Sigmoid colon (tissue), 7 donors: Measurements from ENCODE around the gene HCN2. TPM values are rescaled to one million over a fixed set of nuclear protein-coding genes. Genes with fewer than 3 reads are reported as not detected.

Experiments used
- DNase-seq: peaks from one replicate; pipeline ENCODE4 v3.0.0-alpha.2; 2019
- H3K27ac ChIP-seq, 4 donors: fragments of 200-600 bp; sonication (generic); one replicate each; pipeline ENCODE4 v1.5.1; 2016 to 2019; ENCODE audit warnings: mild to moderate bottlenecking in 1 of 4
- H3K27me3 ChIP-seq, 3 donors: fragments of 200-600 bp; sonication (generic); one replicate each; pipeline ENCODE4 v1.5.1; 2019; ENCODE audit warnings: mild to moderate bottlenecking in 1 of 3
- H3K36me3 ChIP-seq, 4 donors: fragments of 200-600 bp; sonication (generic); one replicate each; pipeline ENCODE4 v1.5.1; 2016 to 2019
- H3K4me1 ChIP-seq, 4 donors: fragments of 200-600 bp; sonication (generic); one replicate each; pipeline ENCODE4 v1.5.1; 2017 to 2019
- H3K4me3 ChIP-seq, 4 donors: fragments of 200-600 bp; sonication (generic); one replicate each; pipeline ENCODE4 v1.5.1; 2017 to 2019; ENCODE audit warnings: mild to moderate bottlenecking in 2 of 4, moderate library complexity in 1 of 4
- H3K9me3 ChIP-seq, 4 donors: fragments of 200-600 bp in 3 of 4; sonication (generic) in 3 of 4; one replicate each; pipeline versions ENCODE4 v1.5.1 to v1.6.1; 2013 to 2019
- EP300 ChIP-seq, 4 donors: sonication (generic); formaldehyde crosslinking; IDR thresholded peaks; one replicate each; pipeline ENCODE4 v1.6.1; 2017; ENCODE audit warnings: antibody characterized with exemption in 4 of 4
- POLR2A ChIP-seq, 2 donors: fragments of 450-650 bp; IDR thresholded peaks; one replicate each; pipeline ENCODE4 v1.6.1; 2016; ENCODE audit warnings: antibody characterized with exemption in 2 of 2, mild to moderate bottlenecking in 2 of 2, moderate library complexity in 2 of 2
- POLR2AphosphoS5 ChIP-seq, 4 donors: sonication (generic); formaldehyde crosslinking; IDR thresholded peaks; one replicate each; pipeline ENCODE4 v1.6.1; 2017; ENCODE audit warnings: antibody characterized with exemption in 4 of 4
- WGBS, 2 donors: extraction: QIAGEN DNeasy Blood & Tissue Kit; methylation state at CpG; one replicate each; pipeline ENCODE4 v1.1.7; 2013; 5-methylcytosine and 5-hydroxymethylcytosine counted together
- intact Hi-C: fragments of 100-400 bp; cut with DNase I; formaldehyde crosslinking; loops from one replicate; pipeline ENCODE4 v1.15.1; 2023
- polyA plus RNA-seq, 3 donors: library from polyadenylated mRNA; stranded (reverse); fragments of 200-250 nt; gene quantifications; one replicate each; pipeline ENCODE4 v1.2.3, GENCODE V29; 2013
- total RNA-seq, 4 donors: library from RNA; depleted of rRNA; stranded (reverse); fragments of >200 nt; gene quantifications; one replicate each; pipeline ENCODE4 v1.1.0, GENCODE V29; 2016
- TF ChIP-seq, protein P1 (sequence below), 4 experiments: fragments of 450-650 bp in 3 of 4; fragments of 200-600 bp in 1 of 4; IDR thresholded peaks; one replicate each; pipeline ENCODE4 v1.5.1; 2016 to 2019; ENCODE audit warnings: antibody characterized with exemption in 4 of 4, mild to moderate bottlenecking in 3 of 4, moderate library complexity in 2 of 4
- donor health status: healthy with polysubstance abuse.
- donor health status: Bipolar disorder and iron deficiency.
- donor health status: healthy.

Gene HCN2
- total and polyA plus RNA-seq, 7 donors = 0.23 to 0.55 (median 0.39) TPM; not detected in 2

- H3K9me3 ChIP-seq = no peaks in the 10 kb centered on the region
- H3K27ac ChIP-seq = peak overlapping the region; percentile 38 to 91 (median 80)
- TF ChIP-seq, protein P1, sequence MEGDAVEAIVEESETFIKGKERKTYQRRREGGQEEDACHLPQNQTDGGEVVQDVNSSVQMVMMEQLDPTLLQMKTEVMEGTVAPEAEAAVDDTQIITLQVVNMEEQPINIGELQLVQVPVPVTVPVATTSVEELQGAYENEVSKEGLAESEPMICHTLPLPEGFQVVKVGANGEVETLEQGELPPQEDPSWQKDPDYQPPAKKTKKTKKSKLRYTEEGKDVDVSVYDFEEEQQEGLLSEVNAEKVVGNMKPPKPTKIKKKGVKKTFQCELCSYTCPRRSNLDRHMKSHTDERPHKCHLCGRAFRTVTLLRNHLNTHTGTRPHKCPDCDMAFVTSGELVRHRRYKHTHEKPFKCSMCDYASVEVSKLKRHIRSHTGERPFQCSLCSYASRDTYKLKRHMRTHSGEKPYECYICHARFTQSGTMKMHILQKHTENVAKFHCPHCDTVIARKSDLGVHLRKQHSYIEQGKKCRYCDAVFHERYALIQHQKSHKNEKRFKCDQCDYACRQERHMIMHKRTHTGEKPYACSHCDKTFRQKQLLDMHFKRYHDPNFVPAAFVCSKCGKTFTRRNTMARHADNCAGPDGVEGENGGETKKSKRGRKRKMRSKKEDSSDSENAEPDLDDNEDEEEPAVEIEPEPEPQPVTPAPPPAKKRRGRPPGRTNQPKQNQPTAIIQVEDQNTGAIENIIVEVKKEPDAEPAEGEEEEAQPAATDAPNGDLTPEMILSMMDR (IDR thresholded peaks at IDR 0.05) = no peak
- TF ChIP-seq POLR2AphosphoS5 (IDR thresholded peaks at IDR 0.05) = no peak
- no peak for TF ChIP-seq EP300 (IDR thresholded peaks at IDR 0.05)
- TF ChIP-seq POLR2A (IDR thresholded peaks at IDR 0.05) = no peak
- H3K4me1 ChIP-seq = peaks cover 0 to 27% (median 20%) of the 10 kb centered on the region in 4 donors
- H3K4me3 ChIP-seq = peak overlapping the region in 3 of 4 donors; percentile 8 to 24 (median 21)
- intact Hi-C loops = no loop called here
- no peaks in the 10 kb centered on the region for H3K27me3 ChIP-seq
- DNase-seq = peak; percentile 65
- WGBS, 2 donors = 84 to 85% methylated on average over 16 of the region's 16 CpGs
- no peaks in the 10 kb centered on the region for H3K36me3 ChIP-seq
Measured at GRCh38 chr19:566844-567243, 22.8 kb upstream of the HCN2 start.

GRCh38 chr19:567296-567900 is 22.3 kb upstream of the HCN2 start:
- intact Hi-C loops = no loop called here
- peak overlapping the region in 3 of 4 donors; percentile 78 to 91 (median 83) for H3K27ac ChIP-seq
- 93 to 94% methylated on average over 22 of the region's 22 CpGs for WGBS, 2 donors
- H3K27me3 ChIP-seq = no peaks in the 10 kb centered on the region
- no peaks in the 10 kb centered on the region for H3K9me3 ChIP-seq
- DNase-seq = peak; percentile 56
- peak overlapping the region in 2 of 4 donors; percentile 8 to 24 for H3K4me3 ChIP-seq
- TF ChIP-seq EP300 (IDR thresholded peaks at IDR 0.05) (no peak), POLR2A (IDR thresholded peaks at IDR 0.05) (no peak), POLR2AphosphoS5 (IDR thresholded peaks at IDR 0.05) (no peak)
- TF ChIP-seq, protein P1 (IDR thresholded peaks at IDR 0.05) = no peak
- H3K36me3 ChIP-seq = no peaks in the 10 kb centered on the region
- peaks cover 0 to 29% (median 21%) of the 10 kb centered on the region in 4 donors for H3K4me1 ChIP-seq

DNA sequence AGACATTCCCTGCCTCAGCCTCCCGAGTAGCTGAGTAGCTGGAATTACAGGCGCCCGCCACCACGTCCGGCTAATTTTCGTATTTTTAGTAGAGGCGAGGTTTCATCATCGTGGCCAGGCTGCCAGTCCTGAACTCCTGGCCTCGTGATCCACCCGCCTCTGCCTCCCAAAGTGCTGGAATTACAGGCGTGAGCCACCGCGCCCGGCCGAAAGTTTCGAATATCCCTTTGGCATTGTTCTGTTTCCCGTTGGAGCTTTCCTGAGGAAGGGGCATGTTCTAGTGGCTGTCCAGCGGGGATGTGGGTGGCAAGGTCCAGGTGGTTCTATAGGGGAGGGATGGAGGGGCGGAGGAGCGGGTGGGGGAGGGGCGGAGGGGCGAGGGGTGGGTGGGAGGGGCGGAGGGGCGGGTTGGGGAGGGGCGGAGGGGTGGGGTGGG is 19.4 kb upstream of the HCN2 start:
- H3K36me3 ChIP-seq = no peaks in the 10 kb centered on the region
- H3K4me1 ChIP-seq = peaks cover 0 to 54% (median 42%) of the 10 kb centered on the region in 4 donors
- WGBS, 2 donors = 29 to 76% methylated on average over 18 to 20 of the region's 25 CpGs
- no peaks in the 10 kb centered on the region for H3K9me3 ChIP-seq
- no peak for DNase-seq
- intact Hi-C loops = loop anchor here (10.0 kb wide), 1 partner anchor 695 kb away; the partner anchor contains the start of gene CIRBP
- TF ChIP-seq POLR2A (IDR thresholded peaks at IDR 0.05) (no peak), POLR2AphosphoS5 (IDR thresholded peaks at IDR 0.05) (peak in 1 of 4 donors; percentile 9), EP300 (IDR thresholded peaks at IDR 0.05) (no peak)
- TF ChIP-seq, protein P1 (IDR thresholded peaks at IDR 0.05) = no peak
- H3K4me3 ChIP-seq = no peak overlapping the region
- no peaks in the 10 kb centered on the region for H3K27me3 ChIP-seq
- no peak overlapping the region for H3K27ac ChIP-seq

- intact Hi-C loops = loop anchor here (10.0 kb wide), 1 partner anchor 694 kb away; the partner anchor contains the start of gene CIRBP
- peaks cover 0 to 62% (median 50%) of the 10 kb centered on the region in 4 donors for H3K4me1 ChIP-seq
- no peaks in the 10 kb centered on the region for H3K36me3 ChIP-seq
- H3K27me3 ChIP-seq = no peaks in the 10 kb centered on the region
- WGBS, 2 donors = 1 to 2% methylated on average over 45 of the region's 45 CpGs
- DNase-seq = no peak
- TF ChIP-seq POLR2A (IDR thresholded peaks at IDR 0.05) (no peak), POLR2AphosphoS5 (IDR thresholded peaks at IDR 0.05) (peak in 3 of 4 donors; percentile 8 to 41 (median 14))
- H3K27ac ChIP-seq = peak overlapping the region; percentile 96 to 98 (median 97)
- no peaks in the 10 kb centered on the region for H3K9me3 ChIP-seq
- H3K4me3 ChIP-seq = peak overlapping the region; percentile 40 to 100 (median 99)
Measured at GRCh38 chr19:570937-571565, 18.6 kb upstream of the HCN2 start.

DNA sequence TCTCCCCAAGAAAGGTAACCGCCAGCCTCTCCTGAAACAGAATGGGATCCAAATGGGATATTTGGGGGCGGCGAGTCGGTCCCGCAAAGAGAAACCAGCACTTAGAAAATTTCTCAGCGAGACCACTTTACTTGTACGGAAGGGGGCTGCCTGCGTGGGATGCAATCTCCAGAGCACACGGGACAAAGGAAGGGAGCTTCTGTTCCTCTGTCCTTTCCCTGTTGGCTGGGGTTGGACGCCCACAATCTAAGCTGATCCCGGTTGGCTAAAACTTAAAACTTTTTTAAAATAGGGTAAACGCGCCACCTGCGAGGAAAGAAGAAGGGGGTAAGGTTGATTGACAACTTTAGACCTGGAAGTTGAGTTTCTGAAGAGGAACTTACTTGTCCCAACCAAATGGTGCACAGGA is 18.1 kb upstream of the HCN2 start:
- Histone ChIP-seq H3K27me3 (no peaks in the 10 kb centered on the region), H3K4me3 (peak overlapping the region; percentile 40 to 100 (median 99)), H3K9me3 (no peaks in the 10 kb centered on the region), H3K4me1 (peaks cover 0 to 66% (median 54%) of the 10 kb centered on the region in 4 donors), H3K27ac (peak overlapping the region; percentile 96 to 98 (median 97)), H3K36me3 (no peaks in the 10 kb centered on the region)
- TF ChIP-seq, protein P1 (IDR thresholded peaks at IDR 0.05) = no peak
- no peak for TF ChIP-seq EP300 (IDR thresholded peaks at IDR 0.05)
- no peak for TF ChIP-seq POLR2A (IDR thresholded peaks at IDR 0.05)
- TF ChIP-seq POLR2AphosphoS5 (IDR thresholded peaks at IDR 0.05) = no peak
- DNase-seq = no peak
- intact Hi-C loops = loop anchor here (10.0 kb wide), 1 partner anchor 693 kb away; the partner anchor contains the start of gene CIRBP
- 1% methylated on average over 14 of the region's 14 CpGs for WGBS, 2 donors
